Keratinocyte (primary cell): ENCODE measurements around the gene UBE2R2. TPM values are rescaled to one million over a fixed set of nuclear protein-coding genes. Genes with fewer than 3 reads are reported as not detected.

Experiments
- DNase-seq: peaks from one replicate; pipeline ENCODE4 v3.0.0-alpha.2; 2011; ENCODE audit warnings: low read depth, missing footprints, low spot score
- FAIRE-seq: peaks from 2 replicates; lab custom pipeline; 2011; peaks lifted over from hg19 to GRCh38; lab: Jason Lieb, UNC
- H2AFZ ChIP-seq: 2 replicates; pipeline ENCODE4 v1.6.0; 2012; ENCODE audit warnings: low read length, control low read depth, inconsistent platforms; ENCODE audit not compliant: control insufficient read depth
- H3K27ac ChIP-seq: 2 replicates; pipeline ENCODE4 v1.5.1; 2011; ENCODE audit warnings: low read length; ENCODE audit not compliant: control insufficient read depth, insufficient read depth
- H3K27me3 ChIP-seq: 3 replicates; pipeline ENCODE4 v1.6.0; 2011; ENCODE audit warnings: low read length; ENCODE audit not compliant: control insufficient read depth, insufficient read depth; ENCODE audit errors: extremely low read depth
- H3K36me3 ChIP-seq, 2 experiments: 2 replicates in 1 of 2; 3 replicates in 1 of 2; pipeline ENCODE4 v1.5.1; 2011; ENCODE audit warnings: low read length in 2 of 2, mild to moderate bottlenecking in 1 of 2; ENCODE audit not compliant: control insufficient read depth in 2 of 2, insufficient read depth in 2 of 2; ENCODE audit errors: extremely low read depth in 1 of 2
- H3K4me1 ChIP-seq: 3 replicates; pipeline ENCODE4 v1.5.1; 2011; ENCODE audit warnings: low read length; ENCODE audit not compliant: control insufficient read depth, insufficient read depth; ENCODE audit errors: extremely low read depth
- H3K4me2 ChIP-seq: 3 replicates; pipeline ENCODE4 v1.6.0; 2011; ENCODE audit warnings: low read depth, low read length; ENCODE audit not compliant: control insufficient read depth, insufficient read depth; ENCODE audit errors: extremely low read depth
- H3K4me3 ChIP-seq, 3 experiments: fragments of 200-600 bp in 1 of 3; sonication (generic) in 1 of 3; 2 replicates in 2 of 3; 3 replicates in 1 of 3; pipeline ENCODE4 v1.5.1; 2011 to 2016; ENCODE audit warnings: low read length in 3 of 3, mild to moderate bottlenecking in 3 of 3, control low read depth in 2 of 3, inconsistent platforms in 1 of 3, low read depth in 1 of 3, mixed read lengths in 1 of 3, mixed run types in 1 of 3, moderate library complexity in 1 of 3; ENCODE audit not compliant: control insufficient read depth in 2 of 3, insufficient read depth in 2 of 3; ENCODE audit errors: extremely low read depth in 1 of 3
- H3K79me2 ChIP-seq: 2 replicates; pipeline ENCODE4 v1.6.0; 2012; ENCODE audit warnings: low read length; ENCODE audit not compliant: control insufficient read depth, insufficient read depth
- H3K9ac ChIP-seq: 3 replicates; pipeline ENCODE4 v1.6.0; 2011; ENCODE audit warnings: low read length; ENCODE audit not compliant: control insufficient read depth, insufficient read depth; ENCODE audit errors: extremely low read depth
- H3K9me1 ChIP-seq: 3 replicates; pipeline ENCODE4 v1.6.0; 2011; ENCODE audit warnings: low read length; ENCODE audit not compliant: control insufficient read depth, insufficient read depth; ENCODE audit errors: extremely low read depth
- H3K9me3 ChIP-seq: 2 replicates; pipeline ENCODE4 v1.5.1; 2012; ENCODE audit warnings: low read depth, low read length; ENCODE audit not compliant: control insufficient read depth
- H4K20me1 ChIP-seq: 3 replicates; pipeline ENCODE4 v1.6.0; 2011; ENCODE audit warnings: low read length; ENCODE audit not compliant: control insufficient read depth, insufficient read depth; ENCODE audit errors: extremely low read depth
- EZH2 ChIP-seq: IDR thresholded peaks from one replicate; pipeline ENCODE4 v1.6.1; 2012; ENCODE audit warnings: inconsistent platforms, mild to moderate bottlenecking, low read length, moderate library complexity
- dilution Hi-C: fragments of 300-500 bp; cut with MboI; formaldehyde crosslinking; loops from one replicate; pipeline ENCODE4 v1.7.0; 2020; ENCODE audit warnings: low sequenced_read_pairs; ENCODE audit not compliant: extremely low pct_ligation_motif_present
- polyA plus RNA-seq, 5 experiments: library from polyadenylated mRNA; depleted of rRNA in 3 of 5; stranded (reverse) in 3 of 5; stranded (forward) in 1 of 5; unstranded in 1 of 5; fragments of >200 nt; gene quantifications; 1 replicate in 1 of 5; 2 replicates in 3 of 5; 3 replicates in 1 of 5; pipeline versions ENCODE4 v1.2.1 to v1.2.3, GENCODE V29; 2011 to 2012; ENCODE audit warnings: missing spikeins in 2 of 5, low read depth in 1 of 5, low replicate concordance in 1 of 5
- TF ChIP-seq, protein P1 (sequence below), 3 experiments: IDR thresholded peaks in 1 of 3; conservative IDR thresholded peaks in 1 of 3; optimal IDR thresholded peaks in 1 of 3; 2 replicates in 2 of 3; 3 replicates in 1 of 3; pipeline versions ENCODE3 to v1.5.1; 2011; ENCODE audit warnings: low read length in 3 of 3, mild to moderate bottlenecking in 3 of 3, moderate library complexity in 2 of 3, control low read depth in 1 of 3, inconsistent platforms in 1 of 3; ENCODE audit not compliant: insufficient read depth in 2 of 3; ENCODE audit errors: extremely low read depth in 1 of 3

The UBE2R2 gene
- polyA plus RNA-seq, 1 donor (not counting 4 experiments of a cell fraction or from before 2014, with no cell fraction given) = 20.5 TPM

DNA sequence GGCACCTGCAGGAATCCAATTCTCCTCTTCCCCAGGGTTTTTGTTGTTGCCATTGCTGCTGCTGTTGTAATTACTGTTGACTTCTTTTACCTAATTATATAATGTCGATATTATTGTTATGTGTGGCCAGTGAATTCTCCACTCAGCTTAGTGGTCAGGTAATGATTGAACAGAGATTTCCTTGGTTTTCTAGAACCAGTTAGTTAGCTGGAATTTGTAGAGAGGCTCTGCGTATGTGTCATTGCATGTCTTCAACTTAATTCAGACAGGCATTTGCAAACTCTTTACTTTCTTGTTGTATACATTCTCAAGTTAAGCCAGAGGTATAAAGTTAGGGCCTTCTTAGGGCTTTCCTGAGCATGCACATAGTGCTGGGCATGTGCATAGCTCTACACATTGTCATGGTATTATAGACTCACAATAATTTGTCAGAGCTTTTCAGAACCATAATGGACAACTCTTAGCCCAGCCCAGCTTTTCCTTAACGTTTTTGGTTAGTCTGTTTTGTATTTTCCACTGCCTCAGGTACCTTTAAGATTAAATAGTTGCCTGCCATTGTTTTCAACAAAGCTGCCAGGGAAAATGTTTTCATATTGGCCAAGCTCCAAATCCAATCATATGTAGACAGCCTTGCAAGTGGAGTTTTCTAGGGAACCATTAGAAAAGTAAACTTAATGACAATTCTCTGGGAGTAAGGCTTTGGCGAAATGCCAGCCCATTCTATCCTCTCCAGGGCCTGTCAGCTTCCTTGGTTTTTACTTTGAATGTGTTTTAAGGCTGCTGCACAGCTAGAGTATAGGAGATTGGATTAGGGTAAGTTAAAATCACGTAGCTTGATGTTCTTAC lies 68.1 kb downstream of the UBE2R2 start:
- DNase-seq = no peak
- Histone ChIP-seq H3K36me3 (peaks cover 0 to 4% of the 10 kb centered on the region in 2 experiments), H3K27me3 (no peaks in the 10 kb centered on the region), H3K9me1 (no peaks in the 10 kb centered on the region), H3K4me2 (no peak overlapping the region), H3K4me1 (peaks cover 8% of the 10 kb centered on the region), H4K20me1 (peaks cover 12% of the 10 kb centered on the region), H3K9ac (no peak overlapping the region), H3K79me2 (peaks cover 78% of the 10 kb centered on the region), H2AFZ (no peak overlapping the region), H3K9me3 (no peaks in the 10 kb centered on the region), H3K27ac (no peak overlapping the region), H3K4me3 (no peak overlapping the region)
- no peak for TF ChIP-seq EZH2
- TF ChIP-seq, protein P1, sequence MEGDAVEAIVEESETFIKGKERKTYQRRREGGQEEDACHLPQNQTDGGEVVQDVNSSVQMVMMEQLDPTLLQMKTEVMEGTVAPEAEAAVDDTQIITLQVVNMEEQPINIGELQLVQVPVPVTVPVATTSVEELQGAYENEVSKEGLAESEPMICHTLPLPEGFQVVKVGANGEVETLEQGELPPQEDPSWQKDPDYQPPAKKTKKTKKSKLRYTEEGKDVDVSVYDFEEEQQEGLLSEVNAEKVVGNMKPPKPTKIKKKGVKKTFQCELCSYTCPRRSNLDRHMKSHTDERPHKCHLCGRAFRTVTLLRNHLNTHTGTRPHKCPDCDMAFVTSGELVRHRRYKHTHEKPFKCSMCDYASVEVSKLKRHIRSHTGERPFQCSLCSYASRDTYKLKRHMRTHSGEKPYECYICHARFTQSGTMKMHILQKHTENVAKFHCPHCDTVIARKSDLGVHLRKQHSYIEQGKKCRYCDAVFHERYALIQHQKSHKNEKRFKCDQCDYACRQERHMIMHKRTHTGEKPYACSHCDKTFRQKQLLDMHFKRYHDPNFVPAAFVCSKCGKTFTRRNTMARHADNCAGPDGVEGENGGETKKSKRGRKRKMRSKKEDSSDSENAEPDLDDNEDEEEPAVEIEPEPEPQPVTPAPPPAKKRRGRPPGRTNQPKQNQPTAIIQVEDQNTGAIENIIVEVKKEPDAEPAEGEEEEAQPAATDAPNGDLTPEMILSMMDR (optimal IDR thresholded peaks at IDR 0.05 in 1 of 3, IDR thresholded peaks at IDR 0.05 in 1 of 3, conservative IDR thresholded peaks at IDR 0.05 in 1 of 3; ENCODE audit: extremely low read depth in 1 of 3, insufficient read depth in 2 of 3, low read length in 3 of 3) = no peak
- dilution Hi-C loops = no loop called here
- FAIRE-seq = peak; percentile 77

DNA sequence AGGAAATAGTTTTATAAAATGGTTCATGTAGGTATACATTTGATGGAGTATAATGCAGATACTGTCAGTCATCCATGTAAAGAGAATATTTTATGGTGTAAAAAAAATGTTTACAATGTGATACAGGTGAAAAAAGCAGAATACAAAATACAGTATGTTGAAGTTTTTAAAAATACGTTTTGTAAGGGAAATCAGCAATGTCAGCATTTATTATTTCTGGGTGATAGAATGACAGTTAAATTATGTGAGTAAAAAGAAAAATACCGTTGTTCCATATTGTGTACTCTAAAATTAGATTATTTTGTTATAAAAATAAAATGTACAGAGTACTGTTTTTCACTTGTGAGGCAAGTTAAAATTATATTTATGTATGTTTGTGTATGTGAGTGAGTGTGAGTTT lies 69.0 kb downstream of the UBE2R2 start:
- H3K4me2 ChIP-seq = no peak overlapping the region
- peaks cover 6% of the 10 kb centered on the region for H3K4me1 ChIP-seq
- H3K27me3 ChIP-seq = no peaks in the 10 kb centered on the region
- no peaks in the 10 kb centered on the region for H3K9me3 ChIP-seq
- peaks cover 0 to 4% of the 10 kb centered on the region in 2 experiments for H3K36me3 ChIP-seq
- FAIRE-seq (no peak), DNase-seq (no peak)
- H3K79me2 ChIP-seq = peaks cover 76% of the 10 kb centered on the region
- H4K20me1 ChIP-seq = peaks cover 12% of the 10 kb centered on the region
- dilution Hi-C loops = no loop called here
- H2AFZ ChIP-seq = no peak overlapping the region
- H3K4me3 ChIP-seq = no peak overlapping the region
- H3K9ac ChIP-seq = no peak overlapping the region
- TF ChIP-seq EZH2 = no peak
- TF ChIP-seq, protein P1 (optimal IDR thresholded peaks at IDR 0.05 in 1 of 3, IDR thresholded peaks at IDR 0.05 in 1 of 3, conservative IDR thresholded peaks at IDR 0.05 in 1 of 3; ENCODE audit: extremely low read depth in 1 of 3, insufficient read depth in 2 of 3, low read length in 3 of 3) = no peak
- H3K9me1 ChIP-seq = no peaks in the 10 kb centered on the region
- no peak overlapping the region for H3K27ac ChIP-seq
